Activated CD8-positive, alpha-beta memory T cell treated with anti-CD3 and anti-CD28 coated beads, Interleukin-2, amount 10 ng/mL, durations not matched to agents 7 days and 5 days (primary cell): Measurements from ENCODE around the gene CDKAL1. TPM values are rescaled to one million over a fixed set of nuclear protein-coding genes. Genes with fewer than 3 reads are reported as not detected.

Experiments used
- ATAC-seq: fragments of 150-1000 bp; cut with Tn5 transposase; one replicate; pipeline ENCODE4 v1.10.0; 2021; ENCODE audit warnings: moderate library complexity
- CTCF ChIA-PET: fragments of 350-600 bp; sonication (Branson Sonifier 250); formaldehyde crosslinking; loops from one replicate; lab custom pipeline; 2021; ENCODE audit warnings: antibody characterized with exemption; lab: Charles Lee
- DNase-seq: peaks from one replicate; pipeline ENCODE4 v3.0.0-alpha.2; 2020
- H3K27ac Mint-ChIP-seq: one replicate; pipeline ENCODE4 v1.8.0; 2021; ENCODE audit warnings: mild to moderate bottlenecking, mixed read lengths
- H3K27me3 Mint-ChIP-seq: one replicate; pipeline ENCODE4 v1.8.0; 2021; ENCODE audit warnings: mixed read lengths
- H3K36me3 Mint-ChIP-seq: one replicate; pipeline ENCODE4 v1.8.0; 2021; ENCODE audit warnings: mild to moderate bottlenecking, mixed read lengths
- H3K4me1 Mint-ChIP-seq: one replicate; pipeline ENCODE4 v1.8.0; 2021; ENCODE audit warnings: mixed read lengths
- H3K4me3 Mint-ChIP-seq: one replicate; pipeline ENCODE4 v1.8.0; 2021; ENCODE audit warnings: mild to moderate bottlenecking, moderate library complexity, mixed read lengths
- H3K9me3 Mint-ChIP-seq: one replicate; pipeline ENCODE4 v1.8.0; 2022; ENCODE audit warnings: low read depth, mixed read lengths
- total RNA-seq, 2 experiments: library from RNA; stranded (reverse); gene quantifications; one replicate each; pipeline ENCODE4 v1.2.3, GENCODE V29; 2021

Gene CDKAL1
- total RNA-seq, 2 experiments from 2014 or later: 27.9 to 30.0 TPM

- no peak for DNase-seq
These were observed 126.3 kb downstream of the CDKAL1 start for GRCh38 chr6:20660534-20660933.

GRCh38 chr6:20661721-20662120, 127.5 kb downstream of the CDKAL1 start:
- no peaks in the 10 kb centered on the region for H3K9me3 Mint-ChIP-seq
- H3K4me1 Mint-ChIP-seq: no peaks in the 10 kb centered on the region
- CTCF ChIA-PET: no interaction called here
- H3K27me3 Mint-ChIP-seq: no peaks in the 10 kb centered on the region
- H3K36me3 Mint-ChIP-seq: peaks cover 19% of the 10 kb centered on the region
- DNase-seq (no peak), ATAC-seq (no peak)
- no peak overlapping the region for H3K27ac Mint-ChIP-seq
- H3K4me3 Mint-ChIP-seq: no peak overlapping the region

More at GRCh38 chr6:20660534-20660933, 126.3 kb downstream of the CDKAL1 start:
- Mint-ChIP-seq H3K4me1 (no peaks in the 10 kb centered on the region), H3K36me3 (peaks cover 19% of the 10 kb centered on the region), H3K4me3 (no peak overlapping the region), H3K27ac (no peak overlapping the region), H3K27me3 (no peaks in the 10 kb centered on the region), H3K9me3 (no peaks in the 10 kb centered on the region)
- CTCF ChIA-PET: no interaction called here
- ATAC-seq: no peak

- Mint-ChIP-seq H3K36me3 (peaks cover 21% of the 10 kb centered on the region), H3K27ac (no peak overlapping the region), H3K4me1 (peaks cover under 1% of the 10 kb centered on the region), H3K4me3 (no peak overlapping the region), H3K9me3 (no peaks in the 10 kb centered on the region), H3K27me3 (no peaks in the 10 kb centered on the region)
- CTCF ChIA-PET: no interaction called here
- DNase-seq: no peak
- no peak for ATAC-seq
These were observed 130.0 kb downstream of the CDKAL1 start for GRCh38 chr6:20664250-20664649.

GRCh38 chr6:20665290-20665689, 131.0 kb downstream of the CDKAL1 start:
- H3K9me3 Mint-ChIP-seq: no peaks in the 10 kb centered on the region
- H3K27me3 Mint-ChIP-seq: no peaks in the 10 kb centered on the region
- CTCF ChIA-PET: no interaction called here
- ATAC-seq (no peak), DNase-seq (no peak)
- no peak overlapping the region for H3K4me3 Mint-ChIP-seq
- H3K27ac Mint-ChIP-seq: no peak overlapping the region
- peaks cover 16% of the 10 kb centered on the region for H3K36me3 Mint-ChIP-seq
- H3K4me1 Mint-ChIP-seq: peaks cover 7% of the 10 kb centered on the region

GRCh38 chr6:20669571-20670314, 135.5 kb downstream of the CDKAL1 start:
- peaks cover 14% of the 10 kb centered on the region for H3K36me3 Mint-ChIP-seq
- peak; percentile 30 for ATAC-seq
- H3K27me3 Mint-ChIP-seq: no peaks in the 10 kb centered on the region
- no peaks in the 10 kb centered on the region for H3K9me3 Mint-ChIP-seq
- DNase-seq: no peak
- H3K4me1 Mint-ChIP-seq: peaks cover 8% of the 10 kb centered on the region
- no peak overlapping the region for H3K27ac Mint-ChIP-seq
- no peak overlapping the region for H3K4me3 Mint-ChIP-seq
- CTCF ChIA-PET: no interaction called here

GRCh38 chr6:20670750-20671149, 136.5 kb downstream of the CDKAL1 start:
- ATAC-seq: no peak
- peaks cover 8% of the 10 kb centered on the region for H3K4me1 Mint-ChIP-seq
- no peak overlapping the region for H3K27ac Mint-ChIP-seq
- no peak overlapping the region for H3K4me3 Mint-ChIP-seq
- H3K36me3 Mint-ChIP-seq: peaks cover 13% of the 10 kb centered on the region
- no peak for DNase-seq
- H3K27me3 Mint-ChIP-seq: no peaks in the 10 kb centered on the region
- no peaks in the 10 kb centered on the region for H3K9me3 Mint-ChIP-seq
- CTCF ChIA-PET: no interaction called here

GRCh38 chr6:20672038-20672437, 137.8 kb downstream of the CDKAL1 start:
- Mint-ChIP-seq H3K27me3 (no peaks in the 10 kb centered on the region), H3K27ac (no peak overlapping the region), H3K4me3 (no peak overlapping the region), H3K9me3 (no peaks in the 10 kb centered on the region), H3K4me1 (peaks cover 8% of the 10 kb centered on the region), H3K36me3 (peaks cover 14% of the 10 kb centered on the region)
- ATAC-seq (no peak), DNase-seq (no peak)
- CTCF ChIA-PET: no interaction called here

- no peak overlapping the region for H3K27ac Mint-ChIP-seq
- CTCF ChIA-PET: no interaction called here
- ATAC-seq (no peak), DNase-seq (no peak)
- H3K4me1 Mint-ChIP-seq: peaks cover 8% of the 10 kb centered on the region
- peaks cover 13% of the 10 kb centered on the region for H3K36me3 Mint-ChIP-seq
- H3K9me3 Mint-ChIP-seq: no peaks in the 10 kb centered on the region
- H3K4me3 Mint-ChIP-seq: no peak overlapping the region
- no peaks in the 10 kb centered on the region for H3K27me3 Mint-ChIP-seq
These were observed 139.2 kb downstream of the CDKAL1 start for GRCh38 chr6:20673458-20673857.

GRCh38 chr6:20674664-20675063, 140.4 kb downstream of the CDKAL1 start:
- H3K27ac Mint-ChIP-seq: no peak overlapping the region
- no peak overlapping the region for H3K4me3 Mint-ChIP-seq
- H3K27me3 Mint-ChIP-seq: no peaks in the 10 kb centered on the region
- H3K36me3 Mint-ChIP-seq: peaks cover 14% of the 10 kb centered on the region
- DNase-seq (no peak), ATAC-seq (no peak)
- no peaks in the 10 kb centered on the region for H3K9me3 Mint-ChIP-seq
- H3K4me1 Mint-ChIP-seq: peaks cover 3% of the 10 kb centered on the region
- CTCF ChIA-PET: no interaction called here

GRCh38 chr6:20678831-20679352, 144.6 kb downstream of the CDKAL1 start:
- Mint-ChIP-seq H3K27ac (no peak overlapping the region), H3K4me3 (no peak overlapping the region), H3K4me1 (peaks cover 11% of the 10 kb centered on the region), H3K9me3 (no peaks in the 10 kb centered on the region), H3K36me3 (peaks cover 8% of the 10 kb centered on the region), H3K27me3 (no peaks in the 10 kb centered on the region)
- CTCF ChIA-PET: no interaction called here
- DNase-seq (no peak), ATAC-seq (no peak)

GRCh38 chr6:20680697-20681165, 146.5 kb downstream of the CDKAL1 start:
- CTCF ChIA-PET: no interaction called here
- H3K4me1 Mint-ChIP-seq: peaks cover 11% of the 10 kb centered on the region
- no peaks in the 10 kb centered on the region for H3K27me3 Mint-ChIP-seq
- ATAC-seq: peak; percentile 20
- peaks cover 13% of the 10 kb centered on the region for H3K36me3 Mint-ChIP-seq
- H3K4me3 Mint-ChIP-seq: no peak overlapping the region
- no peak for DNase-seq
- no peaks in the 10 kb centered on the region for H3K9me3 Mint-ChIP-seq
- peak overlapping the region; percentile 59 for H3K27ac Mint-ChIP-seq

GRCh38 chr6:20681243-20681684, 147.0 kb downstream of the CDKAL1 start:
- no peaks in the 10 kb centered on the region for H3K27me3 Mint-ChIP-seq
- no peaks in the 10 kb centered on the region for H3K9me3 Mint-ChIP-seq
- CTCF ChIA-PET: no interaction called here
- ATAC-seq: no peak
- no peak for DNase-seq
- H3K4me1 Mint-ChIP-seq: peaks cover 11% of the 10 kb centered on the region
- peaks cover 12% of the 10 kb centered on the region for H3K36me3 Mint-ChIP-seq
- H3K27ac Mint-ChIP-seq: peak overlapping the region; percentile 59
- H3K4me3 Mint-ChIP-seq: no peak overlapping the region

GRCh38 chr6:20684474-20684873, 150.2 kb downstream of the CDKAL1 start:
- CTCF ChIA-PET: no interaction called here
- H3K9me3 Mint-ChIP-seq: no peaks in the 10 kb centered on the region
- ATAC-seq: no peak
- DNase-seq: no peak
- H3K36me3 Mint-ChIP-seq: peaks cover 9% of the 10 kb centered on the region
- H3K4me3 Mint-ChIP-seq: no peak overlapping the region
- H3K27me3 Mint-ChIP-seq: no peaks in the 10 kb centered on the region
- H3K4me1 Mint-ChIP-seq: peaks cover 25% of the 10 kb centered on the region
- no peak overlapping the region for H3K27ac Mint-ChIP-seq

GRCh38 chr6:20686142-20686541, 151.9 kb downstream of the CDKAL1 start:
- H3K9me3 Mint-ChIP-seq: no peaks in the 10 kb centered on the region
- DNase-seq: no peak
- H3K36me3 Mint-ChIP-seq: peaks cover 12% of the 10 kb centered on the region
- H3K27ac Mint-ChIP-seq: no peak overlapping the region
- no peaks in the 10 kb centered on the region for H3K27me3 Mint-ChIP-seq
- ATAC-seq: no peak
- CTCF ChIA-PET: no interaction called here
- H3K4me1 Mint-ChIP-seq: peaks cover 18% of the 10 kb centered on the region
- H3K4me3 Mint-ChIP-seq: no peak overlapping the region
